Stimulated activated CD8-positive, alpha-beta memory T cell treated with anti-CD3 and anti-CD28 coated beads, Interleukin-15, amount 100 ng/mL, for 4 hours (primary cell): ENCODE data around the gene AMOTL1.
A peak's percentile ranks its signal among the peaks of the same experiment; 100 is the strongest.

Experiments used
- DNase-seq, 2 donors: peaks; one replicate each; pipeline ENCODE4 v3.0.0-alpha.2; 2020; ENCODE audit warnings: low read depth in 2 of 2

The AMOTL1 gene

DNA sequence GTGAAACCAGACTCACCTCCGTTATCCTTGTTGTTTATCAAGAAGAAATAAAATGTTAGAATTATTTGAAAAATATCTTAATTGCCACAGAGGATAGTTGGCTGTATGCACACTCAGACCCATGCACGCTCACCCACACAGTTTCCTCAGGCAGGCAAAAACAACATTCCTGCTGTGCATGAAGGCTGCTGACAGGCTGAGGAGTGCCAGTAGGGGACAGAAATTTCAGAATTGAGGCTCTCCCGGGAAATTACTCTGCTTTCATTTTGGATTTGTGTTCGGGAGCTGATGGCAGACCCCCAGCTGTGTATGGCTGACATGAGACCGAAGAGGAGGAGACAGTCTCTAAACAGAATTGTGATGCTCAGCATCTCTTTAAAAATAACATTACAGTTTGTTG is 87.5 kb downstream of the AMOTL1 start:
- DNase-seq = no peak

DNA sequence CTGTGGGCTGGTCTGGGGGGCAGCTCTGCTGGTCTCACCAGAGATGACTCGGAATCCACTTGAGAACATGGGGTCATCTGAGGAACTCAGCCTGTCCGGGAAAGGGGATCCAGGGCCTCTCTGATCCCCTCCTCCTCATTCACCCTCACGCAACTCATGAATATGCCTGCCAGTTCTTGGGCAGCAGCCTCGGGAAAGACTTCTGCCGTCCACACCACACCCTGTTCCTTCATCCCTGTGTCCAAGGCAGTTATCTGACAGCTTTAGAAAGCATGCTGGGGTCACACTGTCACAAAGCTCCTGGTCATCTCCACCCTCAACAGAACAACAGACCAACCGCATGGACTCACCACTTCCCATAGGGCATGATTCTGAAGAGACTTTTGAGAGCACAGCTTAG is 88.3 kb downstream of the AMOTL1 start:
- DNase-seq = no peak

GRCh38 chr11:94857337-94857736 is 89.2 kb downstream of the AMOTL1 start:
- DNase-seq = no peak

DNA sequence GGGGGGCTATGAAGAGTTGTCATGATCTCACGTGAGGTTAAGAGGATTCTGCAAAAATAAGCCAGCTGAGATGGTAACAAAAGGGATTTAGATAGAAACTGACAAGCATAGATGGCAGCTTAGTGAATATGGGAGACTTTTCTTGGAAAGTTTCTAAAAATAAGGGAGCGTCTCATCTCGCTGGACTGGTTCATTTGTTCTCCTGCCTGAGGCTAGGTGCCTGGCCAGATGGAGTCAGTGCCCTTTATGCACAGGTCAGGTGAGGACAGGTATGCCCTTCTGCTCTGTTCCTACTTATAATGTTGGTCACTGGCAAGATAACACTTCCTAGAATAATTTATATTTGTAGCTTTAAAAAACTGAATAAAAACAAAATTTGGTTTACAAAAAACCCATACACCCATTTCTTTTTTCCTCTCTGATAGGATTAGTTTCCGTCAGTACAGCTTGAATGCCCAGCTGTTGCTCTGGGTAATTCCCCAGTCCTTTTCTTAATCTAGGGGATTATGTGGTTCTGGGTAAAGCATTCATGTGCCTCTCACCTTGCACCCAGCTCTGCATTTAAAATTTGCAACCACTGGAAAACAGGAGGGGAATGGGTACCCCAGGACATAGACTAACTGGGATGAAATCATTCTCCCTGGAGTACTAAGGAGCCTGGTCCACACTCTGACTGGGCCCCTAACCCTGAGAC is 90.0 kb downstream of the AMOTL1 start:
- DNase-seq = no peak

DNA sequence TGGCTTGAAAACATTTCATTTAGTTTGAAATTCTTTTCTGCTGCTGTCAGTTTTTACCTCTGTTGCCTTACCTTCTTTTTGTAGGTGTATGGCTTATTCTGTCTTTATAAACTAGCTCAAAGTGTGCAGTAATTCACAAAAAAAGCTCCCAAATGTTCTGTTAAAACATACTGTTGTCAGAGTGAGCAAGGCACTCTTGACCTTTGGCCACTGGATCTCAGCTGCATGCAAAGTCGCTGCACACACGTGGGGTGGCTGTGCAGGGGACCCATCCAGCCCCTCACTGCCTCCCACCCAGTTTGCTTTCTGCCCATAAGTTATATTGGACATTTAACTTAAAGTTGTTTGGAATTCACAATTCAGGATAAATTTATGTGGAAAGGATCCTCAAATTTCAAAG is 92.2 kb downstream of the AMOTL1 start:
- no peak for DNase-seq

DNA sequence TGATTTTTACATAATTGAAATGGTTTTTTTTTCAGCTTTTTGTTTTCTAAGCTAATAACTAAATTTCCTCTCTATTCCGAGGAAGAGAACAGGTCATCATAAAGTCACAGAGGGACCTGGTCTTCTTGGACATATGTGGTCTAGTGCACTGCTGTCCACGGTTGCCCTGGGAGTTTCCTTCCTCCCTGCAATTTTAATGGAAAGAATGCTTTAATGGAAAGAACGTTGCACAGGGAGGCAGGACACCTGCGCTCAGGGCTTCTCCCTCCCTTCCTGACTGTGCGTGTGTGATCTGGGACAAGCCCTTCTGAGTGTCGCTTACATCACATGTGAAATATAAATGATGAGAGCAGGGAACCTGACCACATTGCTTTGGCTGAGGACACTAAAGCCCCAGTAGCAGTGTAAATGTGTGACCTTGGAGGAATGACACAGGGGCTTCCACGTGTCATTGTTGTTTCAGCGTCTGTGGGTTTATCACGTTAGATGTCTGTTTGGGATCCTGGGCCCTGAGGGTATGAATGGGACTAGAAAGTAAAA is 93.2 kb downstream of the AMOTL1 start:
- DNase-seq = no peak

DNA sequence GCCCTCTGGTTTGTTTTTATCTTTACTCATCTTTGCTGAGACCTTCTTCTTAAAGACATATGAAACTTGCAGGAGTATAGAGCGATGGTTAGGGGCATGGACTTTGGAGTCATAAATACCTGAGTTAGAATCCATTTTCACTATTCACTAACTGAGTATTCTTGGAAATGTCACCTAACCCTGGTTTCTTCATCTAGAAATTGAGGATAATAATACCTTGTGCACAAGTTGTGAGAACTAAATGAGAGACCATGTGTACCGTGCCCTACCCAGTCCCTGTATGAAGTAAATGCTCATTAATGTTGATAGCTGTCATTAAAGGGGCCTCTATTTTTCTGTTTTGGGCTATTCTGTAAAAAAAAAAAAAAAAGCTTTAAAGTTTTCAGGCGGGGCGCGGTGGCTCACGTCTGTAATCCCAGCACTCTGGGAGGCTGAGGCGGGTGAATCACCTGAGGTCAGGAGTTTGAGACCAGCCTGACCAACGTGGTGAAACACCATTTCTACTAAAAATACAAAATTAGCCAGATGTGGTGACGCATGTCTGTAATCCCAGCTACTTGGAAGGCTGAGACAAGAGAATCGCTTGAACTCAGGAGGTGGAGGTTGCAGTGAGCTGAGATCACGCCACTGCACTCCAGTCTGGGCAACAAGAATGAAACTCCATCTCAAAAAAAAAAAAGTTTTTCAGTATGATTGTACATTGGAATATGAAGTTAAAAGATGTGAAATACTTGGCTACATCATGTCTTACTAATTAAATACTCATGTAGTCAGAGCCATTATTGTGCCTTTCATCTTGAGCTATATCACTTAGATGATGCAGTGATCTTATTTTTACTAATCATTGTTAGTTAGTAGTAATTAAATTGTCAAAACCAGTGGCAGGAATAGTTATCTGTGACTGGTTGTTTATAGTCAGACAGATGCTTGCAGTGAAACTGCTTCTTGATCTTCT is 95.0 kb downstream of the AMOTL1 start:
- no peak for DNase-seq

- no peak for DNase-seq
These were observed 96.4 kb downstream of the AMOTL1 start for GRCh38 chr11:94864506-94865045.

- no peak for DNase-seq
These were observed 98.2 kb downstream of the AMOTL1 start for GRCh38 chr11:94866231-94866822.

DNA sequence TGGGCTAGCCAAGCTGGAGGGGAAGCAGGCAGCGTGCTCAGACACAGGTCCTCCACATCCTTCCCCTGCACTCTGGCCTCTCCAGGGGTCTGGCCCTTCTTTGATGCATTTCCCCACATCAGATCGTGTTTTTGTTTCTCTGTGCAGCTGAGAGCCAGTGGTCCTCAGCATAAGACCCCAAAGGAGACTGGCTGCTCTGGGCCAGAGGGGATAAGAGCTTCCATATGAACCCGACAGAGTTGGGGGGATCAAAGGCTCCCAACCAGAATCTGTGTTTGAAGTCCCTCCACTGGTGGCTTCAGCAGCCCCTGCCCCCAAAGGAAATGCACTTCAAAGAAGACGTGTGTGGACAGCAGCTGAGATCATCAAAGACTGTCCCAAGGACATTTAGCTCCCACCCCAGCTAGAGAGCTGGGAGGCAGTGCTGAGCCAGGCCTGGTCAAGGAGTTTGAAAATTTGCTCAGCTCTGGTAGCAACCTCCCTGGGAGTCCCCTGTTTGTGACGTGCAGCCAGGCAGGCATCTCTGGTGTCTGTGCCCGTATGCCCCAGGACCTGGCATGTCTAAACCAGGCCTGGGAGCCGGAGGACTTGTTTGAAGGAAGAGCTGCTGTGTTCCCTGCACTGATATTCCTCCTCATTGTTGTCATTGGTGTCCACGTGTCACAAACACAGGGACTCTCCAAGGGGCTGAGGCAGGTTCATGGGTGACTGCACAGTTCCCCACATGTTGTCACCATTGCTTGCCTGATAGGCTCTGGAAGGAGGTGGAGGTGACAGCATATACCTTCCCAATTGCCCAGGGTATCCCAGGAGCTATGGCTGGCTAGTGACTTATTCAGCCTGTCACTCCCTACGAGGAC is 99.0 kb downstream of the AMOTL1 start:
- no peak for DNase-seq

DNA sequence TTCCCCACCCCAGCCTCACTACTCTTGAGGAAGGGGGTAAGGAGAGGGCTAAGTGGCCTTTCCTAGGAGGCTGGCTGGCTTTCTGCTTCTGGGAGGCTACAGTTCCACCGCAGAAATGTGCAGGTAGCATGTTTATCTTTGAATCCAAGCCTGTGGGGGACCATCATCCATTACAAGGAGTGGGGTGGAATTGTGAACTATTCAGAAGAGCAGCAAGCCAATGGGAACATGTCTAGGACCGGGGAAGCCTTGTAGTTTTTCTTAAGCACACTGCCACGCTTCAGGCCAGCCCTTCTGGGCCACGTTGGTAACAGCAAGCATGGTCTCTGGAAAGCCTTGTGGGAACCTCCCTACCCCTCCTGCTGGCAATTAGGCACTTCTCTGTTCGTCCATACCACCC is 100.3 kb downstream of the AMOTL1 start:
- DNase-seq = no peak

DNA sequence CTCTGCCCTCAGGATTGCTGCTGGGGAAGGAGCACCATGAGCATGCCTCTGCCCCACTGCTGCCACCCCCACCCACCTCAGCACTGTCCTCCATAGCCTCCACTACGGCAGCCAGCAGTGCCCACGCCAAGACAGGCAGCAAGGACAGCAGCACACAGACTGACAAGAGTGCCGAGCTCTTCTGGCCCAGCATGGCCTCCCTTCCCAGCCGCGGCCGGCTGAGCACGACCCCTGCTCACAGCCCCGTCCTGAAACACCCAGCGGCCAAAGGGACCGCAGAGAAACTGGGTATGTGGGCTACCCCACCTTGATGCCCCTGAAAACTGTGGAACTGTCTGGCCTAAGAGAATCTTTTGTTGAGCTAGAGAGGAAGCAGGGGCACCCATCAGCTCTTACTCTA is 101.0 kb downstream of the AMOTL1 start:
- DNase-seq = no peak

GRCh38 chr11:94870422-94870821 is 102.3 kb downstream of the AMOTL1 start:
- DNase-seq = no peak

DNA sequence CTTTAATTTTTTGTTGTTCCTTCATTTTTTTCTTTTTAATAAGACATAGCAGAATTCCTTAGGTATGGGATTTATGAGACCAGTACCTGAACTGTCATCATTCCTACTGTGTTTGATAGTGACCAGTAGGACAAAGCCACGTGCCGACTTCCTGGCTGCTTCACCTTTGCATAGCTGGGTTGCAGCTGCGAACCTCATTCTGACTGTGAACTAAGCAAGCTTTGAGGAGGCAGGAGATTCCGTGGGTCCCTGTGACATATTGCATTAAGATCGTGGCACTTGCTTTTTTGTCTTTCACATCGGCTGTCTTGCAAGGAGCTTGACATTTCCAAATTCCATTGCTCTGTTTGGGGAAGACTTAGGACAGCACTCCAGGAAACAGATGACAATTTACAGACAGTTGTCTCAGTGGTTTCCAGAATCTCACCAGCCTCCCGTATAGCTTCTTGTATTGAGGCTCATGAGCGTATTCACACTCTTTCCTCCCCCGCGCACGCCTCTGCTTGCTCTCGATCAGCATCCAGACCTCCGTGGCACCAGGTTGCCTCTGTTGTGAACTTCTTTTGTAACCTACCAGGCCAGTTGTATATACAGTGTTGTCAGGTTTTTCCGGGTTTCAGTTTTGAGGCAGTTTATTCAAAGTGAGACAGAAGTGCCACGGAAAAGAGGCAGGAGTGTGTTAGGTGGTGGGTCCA is 103.5 kb downstream of the AMOTL1 start:
- DNase-seq = no peak

GRCh38 chr11:94873916-94874540 is 105.9 kb downstream of the AMOTL1 start:
- no peak for DNase-seq

DNA sequence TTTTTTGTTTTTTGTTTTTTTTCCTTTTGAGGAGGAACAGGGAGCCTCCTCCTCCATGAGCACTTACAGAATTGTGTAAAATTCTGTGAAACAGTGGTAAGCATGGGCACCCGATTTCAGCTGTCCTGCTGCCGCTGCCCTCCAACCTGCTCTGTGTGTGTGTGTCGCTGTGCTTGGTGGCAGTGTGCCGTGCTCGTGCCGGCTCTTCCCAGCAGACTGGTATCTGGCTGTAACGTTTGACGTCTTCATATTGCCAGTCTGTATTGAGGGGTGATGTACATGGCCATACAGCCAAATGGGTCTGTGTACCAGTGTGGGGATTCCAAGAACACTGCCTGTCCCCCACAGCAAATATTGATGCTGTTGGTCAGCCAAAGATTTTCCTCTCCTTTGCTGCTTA is 108.1 kb downstream of the AMOTL1 start:
- no peak for DNase-seq

DNA sequence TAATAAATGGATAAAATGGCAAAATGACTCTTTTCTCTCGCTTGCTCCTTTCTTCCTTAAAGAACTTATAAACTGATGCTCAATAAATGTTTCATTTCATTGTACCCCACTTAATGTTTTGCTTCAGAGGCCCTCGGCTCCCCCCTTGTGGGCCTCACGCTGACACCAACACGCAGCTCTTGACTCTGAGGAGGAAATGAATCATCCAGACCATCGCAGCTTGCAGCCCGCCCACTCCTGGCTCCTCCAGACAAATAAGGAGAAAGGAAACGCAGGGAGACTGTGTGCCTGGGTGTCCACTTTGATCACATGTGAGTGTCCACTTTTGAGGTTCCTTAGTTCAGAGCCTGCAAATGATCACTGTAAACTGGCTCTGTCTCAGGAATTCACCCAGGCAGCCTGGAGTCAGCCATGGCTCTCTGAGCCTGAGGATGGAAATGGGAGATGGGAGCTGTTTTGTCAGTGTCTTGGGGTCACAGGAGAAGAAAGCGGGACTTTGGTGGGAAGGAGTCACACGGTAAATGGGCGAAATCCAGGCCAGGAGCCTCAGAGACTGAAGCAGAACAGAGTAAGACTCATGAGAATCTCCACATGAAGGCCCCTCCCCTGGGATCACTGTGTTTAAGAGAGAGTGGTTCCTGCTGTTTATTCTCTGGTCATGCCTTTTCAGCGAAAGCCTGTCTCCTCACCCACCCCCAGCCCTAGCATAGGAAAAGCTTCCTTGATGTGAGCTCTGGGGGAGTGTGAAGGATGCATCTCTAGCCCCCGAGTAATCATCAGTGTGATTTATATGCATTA is 108.7 kb downstream of the AMOTL1 start:
- peak; percentile 23 to 35 for DNase-seq

GRCh38 chr11:94877443-94878200 is 109.5 kb downstream of the AMOTL1 start:
- no peak for DNase-seq

DNA sequence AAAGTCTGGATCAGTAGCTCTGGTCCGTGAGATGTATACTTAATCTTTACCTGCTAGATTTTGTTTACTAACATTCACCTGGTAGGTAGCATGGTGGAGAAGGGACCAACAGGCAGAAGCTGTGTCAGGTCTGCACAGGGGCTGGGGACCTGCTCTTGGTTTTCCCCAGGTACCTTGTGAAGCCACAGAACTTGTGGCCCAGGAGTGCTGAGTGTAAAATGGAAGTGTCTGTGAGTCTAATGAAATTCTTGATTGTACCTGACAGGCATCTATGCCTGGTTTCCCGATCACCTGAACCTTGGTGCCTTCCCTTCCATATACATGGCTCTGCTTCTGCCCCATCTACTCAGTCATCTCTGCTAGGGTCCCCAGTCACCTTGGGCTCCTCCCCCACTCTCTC is 110.8 kb downstream of the AMOTL1 start:
- DNase-seq = no peak
